ENCODE results near the gene NRXN3. TPM values are rescaled to one million over a fixed set of nuclear protein-coding genes. Genes with fewer than 3 reads are reported as not detected.

Gene NRXN3
- total and polyA plus RNA-seq, 4 donors: 1.4 to 8.3 (median 4.4) TPM

DNA sequence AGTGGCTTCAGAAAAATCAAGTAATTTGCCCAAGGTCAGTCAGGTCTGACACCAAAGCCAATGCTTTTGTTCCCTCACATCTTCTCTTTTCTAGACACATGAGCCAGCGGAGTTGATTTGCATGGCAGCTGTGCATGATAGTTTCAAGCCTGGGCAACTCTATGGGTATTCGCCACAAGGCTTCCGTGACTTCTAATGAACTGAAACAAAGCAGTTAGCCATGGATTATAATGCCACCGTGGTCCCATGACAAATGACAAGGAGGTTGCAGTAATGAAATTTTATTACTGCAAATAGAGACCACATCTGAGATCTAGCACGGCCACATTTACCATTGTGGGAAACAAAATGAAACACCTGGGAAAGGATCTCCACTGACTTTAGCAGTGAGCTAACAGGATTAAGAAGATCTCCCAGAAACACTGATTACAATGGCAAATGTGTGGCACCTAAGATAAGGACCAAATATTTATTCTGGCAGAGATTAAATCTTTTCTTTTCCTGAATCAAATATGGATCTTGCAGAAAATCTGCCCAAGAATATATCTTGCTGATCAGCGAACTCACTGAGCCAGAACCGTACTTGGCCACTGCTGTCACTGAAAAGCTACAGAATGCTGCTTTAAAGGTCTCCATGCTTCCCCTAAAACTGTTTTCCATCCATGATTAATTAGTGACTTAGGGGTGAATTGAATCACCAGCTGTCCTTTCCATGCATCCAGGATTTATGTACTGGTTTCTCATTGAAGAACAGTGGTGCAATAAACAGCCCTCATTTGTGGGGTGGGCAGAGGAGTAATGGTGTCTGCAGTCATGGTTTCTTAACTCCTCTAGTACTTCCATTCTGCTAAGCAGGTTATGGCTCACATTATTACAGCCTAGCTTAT is 1490.1 kb downstream of the NRXN3 start:
- Histone ChIP-seq H3K27ac (ENCODE audit: low read depth in 1 of 2, low read length in 1 of 2) (no peak overlapping the region), H3K36me3 (ENCODE audit: control insufficient read depth in 4 of 4, insufficient read depth in 4 of 4, low read length in 4 of 4) (no peaks in the 10 kb centered on the region), H3K4me1 (ENCODE audit: control insufficient read depth in 5 of 5, insufficient read depth in 5 of 5, low read length in 5 of 5) (no peaks in the 10 kb centered on the region), H3K9ac (ENCODE audit: insufficient read depth in 1 of 2, low read length in 2 of 2) (no peak overlapping the region), H3K9me3 (ENCODE audit: control insufficient read depth in 4 of 4, insufficient read depth in 3 of 4, low read length in 3 of 4) (no peaks in the 10 kb centered on the region), H3K4me3 (no peak overlapping the region), H3K27me3 (ENCODE audit: control insufficient read depth in 3 of 3, insufficient read depth in 3 of 3, low read length in 2 of 3) (no peaks in the 10 kb centered on the region)
- TF ChIP-seq, protein P1, sequence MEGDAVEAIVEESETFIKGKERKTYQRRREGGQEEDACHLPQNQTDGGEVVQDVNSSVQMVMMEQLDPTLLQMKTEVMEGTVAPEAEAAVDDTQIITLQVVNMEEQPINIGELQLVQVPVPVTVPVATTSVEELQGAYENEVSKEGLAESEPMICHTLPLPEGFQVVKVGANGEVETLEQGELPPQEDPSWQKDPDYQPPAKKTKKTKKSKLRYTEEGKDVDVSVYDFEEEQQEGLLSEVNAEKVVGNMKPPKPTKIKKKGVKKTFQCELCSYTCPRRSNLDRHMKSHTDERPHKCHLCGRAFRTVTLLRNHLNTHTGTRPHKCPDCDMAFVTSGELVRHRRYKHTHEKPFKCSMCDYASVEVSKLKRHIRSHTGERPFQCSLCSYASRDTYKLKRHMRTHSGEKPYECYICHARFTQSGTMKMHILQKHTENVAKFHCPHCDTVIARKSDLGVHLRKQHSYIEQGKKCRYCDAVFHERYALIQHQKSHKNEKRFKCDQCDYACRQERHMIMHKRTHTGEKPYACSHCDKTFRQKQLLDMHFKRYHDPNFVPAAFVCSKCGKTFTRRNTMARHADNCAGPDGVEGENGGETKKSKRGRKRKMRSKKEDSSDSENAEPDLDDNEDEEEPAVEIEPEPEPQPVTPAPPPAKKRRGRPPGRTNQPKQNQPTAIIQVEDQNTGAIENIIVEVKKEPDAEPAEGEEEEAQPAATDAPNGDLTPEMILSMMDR (IDR thresholded peaks at IDR 0.05; ENCODE audit: control extremely low read depth, extremely low read depth): no peak
- 82 to 87% methylated on average over 7 of the region's 7 CpGs for WGBS, 2 donors
- no peak for ATAC-seq (ENCODE audit: insufficient read depth, low FRiP score)
- DNase-seq: no peak

- no peaks in the 10 kb centered on the region for H3K9me3 ChIP-seq (ENCODE audit: control insufficient read depth in 4 of 4, insufficient read depth in 3 of 4, low read length in 3 of 4)
- no peak overlapping the region for H3K9ac ChIP-seq (ENCODE audit: insufficient read depth in 1 of 2, low read length in 2 of 2)
- TF ChIP-seq, protein P1 (IDR thresholded peaks at IDR 0.05; ENCODE audit: control extremely low read depth, extremely low read depth): no peak
- WGBS, 2 donors: 68 to 69% methylated on average over 4 of the region's 4 CpGs
- H3K4me1 ChIP-seq (ENCODE audit: control insufficient read depth in 5 of 5, insufficient read depth in 5 of 5, low read length in 5 of 5): no peaks in the 10 kb centered on the region
- no peak overlapping the region for H3K4me3 ChIP-seq
- H3K27me3 ChIP-seq (ENCODE audit: control insufficient read depth in 3 of 3, insufficient read depth in 3 of 3, low read length in 2 of 3): no peaks in the 10 kb centered on the region
- H3K27ac ChIP-seq (ENCODE audit: low read depth in 1 of 2, low read length in 1 of 2): no peak overlapping the region
- no peak for ATAC-seq (ENCODE audit: insufficient read depth, low FRiP score)
- no peak for DNase-seq
- H3K36me3 ChIP-seq (ENCODE audit: control insufficient read depth in 4 of 4, insufficient read depth in 4 of 4, low read length in 4 of 4): no peaks in the 10 kb centered on the region
Measured at GRCh38 chr14:79661752-79662151, 1491.6 kb downstream of the NRXN3 start.

- no peak overlapping the region for H3K9ac ChIP-seq (ENCODE audit: insufficient read depth in 1 of 2, low read length in 2 of 2)
- no peaks in the 10 kb centered on the region for H3K27me3 ChIP-seq (ENCODE audit: control insufficient read depth in 3 of 3, insufficient read depth in 3 of 3, low read length in 2 of 3)
- ATAC-seq (ENCODE audit: insufficient read depth, low FRiP score) (no peak), DNase-seq (no peak)
- H3K4me1 ChIP-seq (ENCODE audit: control insufficient read depth in 5 of 5, insufficient read depth in 5 of 5, low read length in 5 of 5): no peaks in the 10 kb centered on the region
- H3K9me3 ChIP-seq (ENCODE audit: control insufficient read depth in 4 of 4, insufficient read depth in 3 of 4, low read length in 3 of 4): no peaks in the 10 kb centered on the region
- 78 to 87% methylated on average over 2 of the region's 2 CpGs for WGBS, 2 donors
- no peak overlapping the region for H3K27ac ChIP-seq (ENCODE audit: low read depth in 1 of 2, low read length in 1 of 2)
- H3K36me3 ChIP-seq (ENCODE audit: control insufficient read depth in 4 of 4, insufficient read depth in 4 of 4, low read length in 4 of 4): no peaks in the 10 kb centered on the region
- no peak overlapping the region for H3K4me3 ChIP-seq
- TF ChIP-seq, protein P1 (IDR thresholded peaks at IDR 0.05; ENCODE audit: control extremely low read depth, extremely low read depth): no peak
Measured at GRCh38 chr14:79663453-79663852, 1493.3 kb downstream of the NRXN3 start.

Measured in lung (tissue), 12 donors.